Activated CD8-positive, alpha-beta memory T cell treated with anti-CD3 and anti-CD28 coated beads, Interleukin-2, amount 10 ng/mL, durations not matched to agents 7 days and 5 days (primary cell): ENCODE results near the gene SUN2. TPM values are rescaled to one million over a fixed set of nuclear protein-coding genes. Genes with fewer than 3 reads are reported as not detected.

Experiments used
- ATAC-seq: fragments of 150-1000 bp; cut with Tn5 transposase; one replicate; pipeline ENCODE4 v1.10.0; 2021; ENCODE audit warnings: moderate library complexity
- CTCF ChIA-PET: fragments of 350-600 bp; sonication (Branson Sonifier 250); formaldehyde crosslinking; loops from one replicate; lab custom pipeline; 2021; ENCODE audit warnings: antibody characterized with exemption; lab: Charles Lee
- DNase-seq: peaks from one replicate; pipeline ENCODE4 v3.0.0-alpha.2; 2020
- H3K27ac Mint-ChIP-seq: one replicate; pipeline ENCODE4 v1.8.0; 2021; ENCODE audit warnings: mild to moderate bottlenecking, mixed read lengths
- H3K27me3 Mint-ChIP-seq: one replicate; pipeline ENCODE4 v1.8.0; 2021; ENCODE audit warnings: mixed read lengths
- H3K36me3 Mint-ChIP-seq: one replicate; pipeline ENCODE4 v1.8.0; 2021; ENCODE audit warnings: mild to moderate bottlenecking, mixed read lengths
- H3K4me1 Mint-ChIP-seq: one replicate; pipeline ENCODE4 v1.8.0; 2021; ENCODE audit warnings: mixed read lengths
- H3K4me3 Mint-ChIP-seq: one replicate; pipeline ENCODE4 v1.8.0; 2021; ENCODE audit warnings: mild to moderate bottlenecking, moderate library complexity, mixed read lengths
- H3K9me3 Mint-ChIP-seq: one replicate; pipeline ENCODE4 v1.8.0; 2022; ENCODE audit warnings: low read depth, mixed read lengths
- total RNA-seq, 2 experiments: library from RNA; stranded (reverse); gene quantifications; one replicate each; pipeline ENCODE4 v1.2.3, GENCODE V29; 2021

The SUN2 gene
- total RNA-seq, 2 experiments from 2014 or later = 320 to 412 TPM

GRCh38 chr22:38756711-38757463 is 1.1 kb upstream of the SUN2 start:
- peaks cover 37% of the 10 kb centered on the region for H3K4me1 Mint-ChIP-seq
- H3K27ac Mint-ChIP-seq = peak overlapping the region; percentile 94
- DNase-seq = peak; percentile 65
- CTCF ChIA-PET = interaction anchor here (0.9 to 4.3 kb wide), 7 partner anchors 9 to 113 kb away, joined by 3 to 30 read pairs (median 6); no protein-coding TSS in a partner anchor
- ATAC-seq = no peak
- no peaks in the 10 kb centered on the region for H3K9me3 Mint-ChIP-seq
- no peaks in the 10 kb centered on the region for H3K27me3 Mint-ChIP-seq
- H3K36me3 Mint-ChIP-seq = peaks cover 30% of the 10 kb centered on the region
- H3K4me3 Mint-ChIP-seq = peak overlapping the region; percentile 84

GRCh38 chr22:38755155-38755910 is 465 bp downstream of the SUN2 start:
- Mint-ChIP-seq H3K4me1 (peaks cover 52% of the 10 kb centered on the region), H3K9me3 (no peaks in the 10 kb centered on the region), H3K27me3 (no peaks in the 10 kb centered on the region), H3K27ac (peak overlapping the region; percentile 99), H3K36me3 (peaks cover 44% of the 10 kb centered on the region), H3K4me3 (peak overlapping the region; percentile 92)
- CTCF ChIA-PET = interaction anchor here (2.5 to 2.6 kb wide), 2 partner anchors 11 to 14 kb away, joined by 7 to 16 read pairs; no protein-coding TSS in a partner anchor
- ATAC-seq = peak; percentile 20
- DNase-seq = peak; percentile 77

GRCh38 chr22:38754751-38755154 is 1.0 kb downstream of the SUN2 start:
- H3K4me3 Mint-ChIP-seq = peak overlapping the region; percentile 92
- ATAC-seq (no peak), DNase-seq (peak; percentile 56)
- H3K9me3 Mint-ChIP-seq = no peaks in the 10 kb centered on the region
- CTCF ChIA-PET = interaction anchor here (1.1 to 2.5 kb wide), 3 partner anchors 14 to 73 kb away, joined by 3 to 7 read pairs (median 4); partner anchors contain the start of gene TOMM22
- H3K36me3 Mint-ChIP-seq = peaks cover 50% of the 10 kb centered on the region
- H3K4me1 Mint-ChIP-seq = peaks cover 58% of the 10 kb centered on the region
- H3K27ac Mint-ChIP-seq = peak overlapping the region; percentile 99
- no peaks in the 10 kb centered on the region for H3K27me3 Mint-ChIP-seq

GRCh38 chr22:38753948-38754750 is 1.6 kb downstream of the SUN2 start:
- H3K27ac Mint-ChIP-seq = peak overlapping the region; percentile 99
- DNase-seq (peak; percentile 58), ATAC-seq (no peak)
- H3K4me3 Mint-ChIP-seq = peak overlapping the region; percentile 92
- H3K27me3 Mint-ChIP-seq = no peaks in the 10 kb centered on the region
- peaks cover 62% of the 10 kb centered on the region for H3K4me1 Mint-ChIP-seq
- no peaks in the 10 kb centered on the region for H3K9me3 Mint-ChIP-seq
- peaks cover 56% of the 10 kb centered on the region for H3K36me3 Mint-ChIP-seq
- CTCF ChIA-PET = interaction anchor here (1.1 to 4.6 kb wide), 5 partner anchors 13 to 115 kb away, joined by 3 to 31 read pairs (median 7); partner anchors contain the start of gene TOMM22

GRCh38 chr22:38751422-38752346 is 4.1 kb downstream of the SUN2 start:
- H3K27me3 Mint-ChIP-seq = no peaks in the 10 kb centered on the region
- H3K27ac Mint-ChIP-seq = peak overlapping the region; percentile 99
- ATAC-seq = peak; percentile 50
- peaks cover 71% of the 10 kb centered on the region for H3K36me3 Mint-ChIP-seq
- H3K4me1 Mint-ChIP-seq = peaks cover 55% of the 10 kb centered on the region
- peak; percentile 93 for DNase-seq
- peak overlapping the region; percentile 92 for H3K4me3 Mint-ChIP-seq
- no peaks in the 10 kb centered on the region for H3K9me3 Mint-ChIP-seq
- CTCF ChIA-PET = interaction anchor here (0.7 to 4.6 kb wide), 10 partner anchors 9 to 118 kb away, joined by 3 to 31 read pairs (median 6); partner anchors contain the start of gene GTPBP1

- no peak for DNase-seq
- peaks cover 76% of the 10 kb centered on the region for H3K36me3 Mint-ChIP-seq
- H3K4me1 Mint-ChIP-seq = peaks cover 56% of the 10 kb centered on the region
- ATAC-seq = no peak
- peak overlapping the region; percentile 99 for H3K27ac Mint-ChIP-seq
- CTCF ChIA-PET = interaction anchor here (0.7 to 4.6 kb wide), 9 partner anchors 8 to 118 kb away, joined by 3 to 31 read pairs (median 7); partner anchors contain the start of gene GTPBP1
- H3K27me3 Mint-ChIP-seq = no peaks in the 10 kb centered on the region
- no peaks in the 10 kb centered on the region for H3K9me3 Mint-ChIP-seq
- peak overlapping the region; percentile 92 for H3K4me3 Mint-ChIP-seq
Measured at GRCh38 chr22:38751066-38751421, 4.8 kb downstream of the SUN2 start.

GRCh38 chr22:38750638-38751037 is 5.2 kb downstream of the SUN2 start:
- DNase-seq (no peak), ATAC-seq (no peak)
- Mint-ChIP-seq H3K9me3 (no peaks in the 10 kb centered on the region), H3K27ac (peak overlapping the region; percentile 99), H3K36me3 (peaks cover 79% of the 10 kb centered on the region), H3K27me3 (no peaks in the 10 kb centered on the region), H3K4me1 (peaks cover 60% of the 10 kb centered on the region), H3K4me3 (peak overlapping the region; percentile 92)
- CTCF ChIA-PET = interaction anchor here (1.1 to 4.6 kb wide), 6 partner anchors 13 to 119 kb away, joined by 4 to 31 read pairs (median 15); partner anchors contain the start of gene GTPBP1

GRCh38 chr22:38750104-38750503 is 5.7 kb downstream of the SUN2 start:
- H3K9me3 Mint-ChIP-seq = no peaks in the 10 kb centered on the region
- peak overlapping the region; percentile 74 for H3K27ac Mint-ChIP-seq
- no peaks in the 10 kb centered on the region for H3K27me3 Mint-ChIP-seq
- CTCF ChIA-PET = interaction anchor here (1.1 to 4.6 kb wide), 5 partner anchors 13 to 119 kb away, joined by 4 to 31 read pairs (median 20); no protein-coding TSS in a partner anchor
- no peak for ATAC-seq
- peaks cover 83% of the 10 kb centered on the region for H3K36me3 Mint-ChIP-seq
- H3K4me1 Mint-ChIP-seq = peaks cover 63% of the 10 kb centered on the region
- DNase-seq = no peak
- peak overlapping the region; percentile 36 for H3K4me3 Mint-ChIP-seq

- CTCF ChIA-PET = interaction anchor here (3.5 kb wide), 1 partner anchor 15 kb away, joined by 28 read pairs; no protein-coding TSS in a partner anchor
- no peak for ATAC-seq
- no peaks in the 10 kb centered on the region for H3K27me3 Mint-ChIP-seq
- H3K9me3 Mint-ChIP-seq = no peaks in the 10 kb centered on the region
- peaks cover 60% of the 10 kb centered on the region for H3K4me1 Mint-ChIP-seq
- H3K36me3 Mint-ChIP-seq = peaks cover 81% of the 10 kb centered on the region
- H3K27ac Mint-ChIP-seq = peak overlapping the region; percentile 57
- no peak for DNase-seq
- H3K4me3 Mint-ChIP-seq = no peak overlapping the region
Measured at GRCh38 chr22:38748487-38749136, 7.2 kb downstream of the SUN2 start.

GRCh38 chr22:38745676-38746460 is 9.9 kb downstream of the SUN2 start:
- Mint-ChIP-seq H3K27me3 (no peaks in the 10 kb centered on the region), H3K27ac (peak overlapping the region; percentile 8), H3K4me1 (peaks cover 40% of the 10 kb centered on the region), H3K9me3 (no peaks in the 10 kb centered on the region), H3K4me3 (no peak overlapping the region), H3K36me3 (peaks cover 82% of the 10 kb centered on the region)
- ATAC-seq (no peak), DNase-seq (no peak)
- CTCF ChIA-PET = interaction anchor here (1.4 to 3.5 kb wide), 5 partner anchors 8 to 24 kb away, joined by 3 to 28 read pairs (median 5); no protein-coding TSS in a partner anchor

- peaks cover 83% of the 10 kb centered on the region for H3K36me3 Mint-ChIP-seq
- no peaks in the 10 kb centered on the region for H3K9me3 Mint-ChIP-seq
- no peak overlapping the region for H3K27ac Mint-ChIP-seq
- DNase-seq (no peak), ATAC-seq (no peak)
- no peak overlapping the region for H3K4me3 Mint-ChIP-seq
- peaks cover 31% of the 10 kb centered on the region for H3K4me1 Mint-ChIP-seq
- no peaks in the 10 kb centered on the region for H3K27me3 Mint-ChIP-seq
- CTCF ChIA-PET = no interaction called here
Measured at GRCh38 chr22:38744981-38745380, 10.8 kb downstream of the SUN2 start.
